GM21360 (cell line): ENCODE measurements around the gene OPCML.

Experiments
- ATAC-seq: cut with Tn5 transposase; IDR thresholded peaks from one replicate; pipeline ENCODE4 v1.9.1; 2021; ENCODE audit warnings: mild to moderate bottlenecking, moderate library complexity; ENCODE audit not compliant: unreplicated experiment

OPCML gene

DNA sequence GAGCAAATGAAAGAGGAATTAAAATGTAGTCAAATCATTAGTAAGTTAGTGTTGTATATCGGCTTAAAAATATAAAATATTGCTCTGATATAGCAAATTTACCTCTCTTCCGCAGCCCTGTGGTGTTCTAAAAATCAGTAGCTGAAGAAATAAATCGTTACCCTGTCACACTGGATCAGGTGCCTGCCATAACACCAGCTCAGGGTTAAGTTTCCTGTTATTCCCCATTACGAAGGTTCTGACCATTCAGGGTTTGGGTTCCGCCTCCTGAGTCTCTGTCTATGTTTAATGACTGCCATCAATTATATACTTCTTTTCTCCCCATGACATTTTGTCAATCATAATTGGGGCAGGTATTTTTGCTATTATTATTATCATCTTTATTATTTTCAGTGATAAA lies 658.5 kb downstream of the OPCML start:
- ATAC-seq: no peak

DNA sequence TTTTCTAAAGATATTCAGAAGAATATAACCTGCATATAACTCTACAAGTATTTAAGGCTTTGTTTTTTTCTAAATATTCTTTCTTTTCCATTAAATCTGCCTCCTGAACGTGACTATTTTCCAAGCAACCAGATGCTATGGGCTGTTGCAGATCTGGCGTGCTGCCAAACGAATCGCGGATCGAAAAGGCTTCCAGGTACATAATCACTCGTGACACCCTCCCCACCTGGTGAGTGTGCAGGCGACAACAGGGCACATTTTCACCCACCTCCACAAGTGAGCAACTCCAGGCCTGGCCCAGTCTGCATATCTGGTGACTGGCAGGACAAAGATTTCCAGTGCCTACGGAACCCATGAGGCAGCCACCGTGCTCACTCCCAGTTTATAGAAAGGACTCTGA lies 660.1 kb downstream of the OPCML start:
- ATAC-seq: no peak

DNA sequence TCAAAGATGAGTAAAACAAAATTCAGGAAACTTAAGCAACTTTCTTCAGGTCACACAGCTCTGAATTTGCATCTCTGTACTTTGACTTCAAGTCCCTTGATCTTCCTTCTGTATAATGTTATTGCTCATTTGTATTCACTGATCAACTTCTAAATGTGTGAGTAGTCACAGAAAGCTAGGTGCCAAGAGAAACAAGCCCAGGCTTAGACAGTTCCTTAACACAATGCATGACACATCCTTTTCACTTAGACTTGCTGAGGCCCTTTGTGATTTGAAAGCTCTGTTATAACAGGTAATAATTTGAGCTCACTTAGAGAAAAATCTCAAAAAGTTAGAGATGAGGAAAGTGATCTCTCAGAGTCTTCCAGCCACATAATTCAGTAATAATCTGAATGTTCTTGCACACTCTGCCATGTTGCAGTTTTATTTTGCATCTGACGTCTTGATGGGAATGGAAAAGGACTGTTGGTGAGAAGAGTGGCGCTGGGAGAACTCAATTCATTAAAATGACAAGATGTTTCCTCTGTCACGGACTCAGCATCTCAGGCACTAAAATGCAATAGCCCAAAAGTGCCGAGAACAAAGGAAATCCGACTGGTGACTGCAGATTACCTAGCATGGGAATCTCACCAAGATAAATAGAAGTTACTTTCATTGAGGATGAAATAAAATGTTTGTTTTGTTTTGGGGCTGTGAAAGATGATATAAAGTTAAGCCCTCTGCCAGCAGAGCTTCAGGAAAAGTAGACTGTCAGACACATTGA lies 665.3 kb downstream of the OPCML start:
- ATAC-seq: no peak

DNA sequence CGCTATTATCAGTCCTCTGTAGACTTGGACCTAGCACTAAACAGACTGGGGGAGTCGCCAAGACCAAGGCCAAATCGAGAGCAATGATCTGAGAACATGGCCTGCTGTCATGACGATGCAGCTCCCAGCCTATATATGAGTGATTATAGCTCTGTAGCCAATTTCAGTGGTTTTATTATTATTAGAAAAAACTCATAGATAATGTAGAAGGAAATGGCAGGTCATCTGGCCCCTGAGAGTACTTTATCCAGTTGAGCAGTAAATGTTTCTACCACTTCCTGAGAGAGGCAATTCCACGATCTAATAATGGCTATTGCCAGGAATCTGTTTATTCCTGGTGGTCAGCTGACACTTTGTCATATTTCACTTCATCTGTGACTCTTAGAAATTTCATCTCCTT lies 666.7 kb downstream of the OPCML start:
- ATAC-seq: no peak

DNA sequence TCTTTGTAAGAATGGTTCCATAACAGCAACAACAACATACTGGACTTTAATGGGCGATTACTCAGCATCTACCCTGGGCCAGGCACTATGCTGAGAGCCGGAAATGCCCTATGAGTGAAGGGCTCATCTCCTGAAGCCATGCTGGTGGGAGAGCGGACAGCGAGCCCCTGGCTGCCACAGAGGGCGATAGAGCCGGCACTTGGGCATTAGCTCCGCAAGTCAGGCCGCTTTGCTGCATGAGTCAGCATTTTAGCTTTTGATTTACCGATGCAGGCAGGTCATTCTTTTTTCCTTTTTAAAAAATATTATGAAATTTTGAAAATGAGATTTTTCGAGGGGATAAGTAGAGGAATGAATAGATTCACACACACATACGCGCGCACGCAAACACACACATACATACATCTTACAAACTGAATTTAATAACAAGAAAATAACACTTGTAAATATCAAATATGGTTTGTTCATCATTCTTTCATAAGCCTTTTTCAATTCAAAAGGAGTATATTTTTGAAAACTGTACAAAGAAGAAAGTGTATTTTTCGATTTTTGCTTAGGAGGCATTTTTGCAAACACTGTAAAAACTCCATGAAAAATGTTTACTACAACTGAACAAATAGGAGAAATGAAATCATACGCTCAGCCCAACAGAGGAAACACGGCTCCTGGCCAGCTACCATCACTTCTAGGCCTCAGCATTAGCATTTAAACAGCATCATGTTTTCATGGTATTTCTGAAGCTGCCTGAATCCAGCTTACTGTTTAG lies 667.3 kb downstream of the OPCML start:
- no peak for ATAC-seq

DNA sequence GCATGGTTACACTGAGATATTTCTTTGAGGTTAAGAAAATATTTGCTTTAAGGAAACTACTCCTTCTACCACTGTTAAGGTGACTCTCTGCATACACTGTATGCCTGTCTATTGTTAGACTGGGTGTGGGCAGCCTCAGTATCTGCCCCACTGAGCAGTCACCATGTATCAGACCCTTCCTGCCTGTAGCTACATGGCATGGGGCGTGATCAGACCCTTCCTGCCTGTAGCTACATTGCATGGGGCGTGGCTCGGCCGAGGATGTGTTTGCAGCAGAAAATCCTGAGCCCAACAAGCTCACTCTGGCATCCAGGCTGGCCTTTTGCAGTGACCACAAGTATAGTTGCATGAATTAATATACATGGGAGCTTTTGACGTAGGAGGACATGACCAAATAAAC lies 669.4 kb downstream of the OPCML start:
- no peak for ATAC-seq

DNA sequence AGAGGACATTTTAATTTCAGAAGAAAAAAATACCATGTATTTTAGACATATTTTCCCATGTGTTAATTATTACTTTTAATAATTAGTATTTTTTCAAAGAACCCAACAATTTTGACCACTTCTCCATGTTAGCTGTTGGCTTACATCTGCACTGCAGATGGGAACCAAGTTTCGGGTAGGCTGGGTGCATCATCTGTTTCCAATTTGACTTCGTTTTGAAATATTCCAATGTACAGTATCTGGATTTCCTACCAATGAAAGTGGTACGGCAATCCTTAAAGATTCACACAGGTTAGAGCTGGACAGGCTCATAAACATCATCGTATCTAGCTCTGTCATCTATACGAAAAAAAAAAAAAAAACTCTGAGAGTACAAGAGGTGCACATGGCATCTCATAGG lies 670.2 kb downstream of the OPCML start:
- ATAC-seq: no peak

DNA sequence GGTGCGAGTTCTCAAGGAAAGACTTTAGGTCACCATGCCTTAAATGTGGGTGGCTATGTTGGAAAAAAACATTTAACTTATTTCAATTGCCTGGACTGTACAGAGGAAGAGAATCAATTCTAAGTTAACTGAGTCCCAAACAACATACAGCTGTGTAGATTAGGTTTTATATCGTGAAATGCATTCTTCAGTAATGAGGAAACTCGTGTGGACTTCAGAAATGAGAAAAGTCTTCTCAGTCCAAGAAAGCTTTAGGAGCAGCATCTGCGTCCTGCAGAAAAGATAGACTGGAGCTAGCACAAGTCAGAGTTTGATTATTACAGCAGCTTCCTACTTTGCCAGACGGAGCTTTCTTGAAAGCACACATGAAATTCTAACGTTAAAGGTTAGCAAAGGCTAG lies 673.0 kb downstream of the OPCML start:
- ATAC-seq: no peak

DNA sequence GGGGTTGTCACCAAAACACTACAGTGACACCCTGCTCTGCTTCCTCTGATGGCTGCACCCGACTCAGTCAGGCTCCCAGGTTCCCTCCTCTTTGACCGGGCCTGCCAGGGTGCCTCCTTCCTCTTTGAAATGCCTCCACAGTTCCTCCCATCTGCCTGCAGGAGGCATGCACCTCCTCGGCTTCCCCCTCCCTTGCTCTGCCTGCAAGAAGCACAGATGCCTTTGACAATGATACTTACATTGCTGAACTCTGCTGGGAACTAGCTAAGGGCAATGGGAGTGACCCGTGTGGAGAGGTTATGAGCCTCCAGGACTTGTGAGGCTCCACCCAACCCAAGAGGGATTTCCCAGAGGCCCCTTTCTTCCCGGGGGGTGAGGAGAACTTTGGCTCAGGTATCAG lies 674.1 kb downstream of the OPCML start:
- ATAC-seq: no peak

DNA sequence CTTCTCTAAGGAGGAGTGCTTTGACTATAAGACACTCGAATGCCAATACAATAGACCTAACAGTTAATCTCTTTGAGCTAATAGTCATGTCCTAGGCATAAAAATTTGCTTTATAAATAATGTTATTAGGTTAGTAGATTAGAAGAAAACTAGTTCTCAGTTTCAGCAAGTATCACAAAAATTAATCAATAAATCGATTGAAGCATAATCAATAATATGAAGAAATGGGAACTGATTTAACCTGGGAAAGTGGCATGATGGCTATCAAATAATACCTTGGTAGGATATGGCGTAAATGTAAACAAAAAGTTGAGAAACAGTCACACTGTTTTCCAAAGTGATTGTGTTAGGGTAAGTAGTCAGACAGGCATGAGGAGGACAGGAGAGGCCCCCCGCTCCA lies 676.3 kb downstream of the OPCML start:
- no peak for ATAC-seq

DNA sequence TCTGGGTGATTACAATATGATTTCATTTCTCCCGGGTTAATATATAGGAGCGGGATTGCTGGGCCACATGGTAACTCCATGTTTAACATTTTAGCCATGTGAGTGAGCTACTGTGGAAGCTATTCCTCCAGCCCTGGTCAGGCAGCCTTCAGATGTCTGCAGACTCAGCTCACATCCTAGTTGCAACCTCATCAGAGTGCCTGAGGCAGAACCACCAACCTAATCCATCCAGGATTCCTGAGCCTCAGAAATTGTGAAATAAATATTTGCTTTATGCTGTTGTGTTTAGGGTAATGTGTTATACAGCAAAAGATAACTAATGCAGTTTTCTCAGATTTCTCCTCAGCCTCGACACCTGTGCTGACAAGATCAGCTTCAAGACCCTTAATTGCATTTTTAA lies 676.8 kb downstream of the OPCML start:
- ATAC-seq: no peak

DNA sequence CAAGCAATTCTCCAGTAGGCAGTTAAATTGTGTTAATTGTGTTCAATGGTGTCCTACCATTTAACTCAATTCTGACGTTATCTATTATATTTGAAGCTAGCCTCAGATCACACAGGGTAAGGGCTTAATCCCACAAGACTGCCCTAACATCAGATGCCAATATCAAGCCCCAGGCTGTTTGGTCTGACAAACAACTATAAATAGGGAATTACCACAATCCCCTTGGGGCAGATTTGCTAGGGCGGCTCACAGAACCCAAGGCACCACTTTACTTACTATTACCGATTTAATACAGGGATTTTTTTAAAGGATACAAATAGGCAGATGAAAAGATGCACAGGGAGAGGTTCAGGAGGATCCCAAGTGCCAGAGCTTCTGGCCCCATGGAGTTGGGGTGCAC lies 678.4 kb downstream of the OPCML start:
- ATAC-seq: no peak

DNA sequence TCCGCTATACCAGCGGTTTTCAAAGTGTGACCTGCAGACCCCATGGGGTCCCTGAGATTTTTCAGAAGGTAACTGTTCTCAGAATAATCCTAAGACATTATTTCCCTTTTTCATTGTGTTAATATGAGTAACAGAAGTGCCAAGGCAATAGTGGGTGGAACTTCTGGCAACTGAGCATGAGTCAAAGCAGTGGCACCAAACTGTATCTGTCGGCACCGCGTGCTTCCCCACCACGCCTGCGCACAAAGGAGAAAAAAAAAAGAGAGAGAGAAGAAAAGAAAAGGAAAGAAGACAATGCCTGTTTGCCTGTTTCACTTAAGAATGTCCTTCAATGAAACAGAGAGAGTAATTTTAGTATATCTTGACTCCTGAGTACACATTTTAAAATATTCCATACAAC lies 679.9 kb downstream of the OPCML start:
- no peak for ATAC-seq

DNA sequence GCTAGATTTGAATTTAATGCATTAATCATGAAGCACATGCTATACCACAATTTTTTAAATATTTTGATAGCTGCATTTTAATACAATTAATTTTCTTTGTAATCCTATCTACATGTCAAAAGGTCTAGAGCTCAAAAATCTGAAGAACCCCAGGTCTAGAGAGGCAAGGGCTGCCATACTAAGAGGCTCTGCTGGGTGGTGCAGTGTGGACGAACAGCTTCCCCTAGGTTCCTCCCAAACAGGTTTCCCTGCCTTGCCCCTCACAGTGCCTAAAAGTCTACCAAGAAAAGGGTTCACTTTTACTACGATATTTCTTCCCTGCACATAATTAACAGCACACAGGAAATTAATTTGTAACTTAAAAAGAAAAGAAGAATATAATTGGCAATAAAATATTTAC lies 681.1 kb downstream of the OPCML start:
- ATAC-seq: no peak

DNA sequence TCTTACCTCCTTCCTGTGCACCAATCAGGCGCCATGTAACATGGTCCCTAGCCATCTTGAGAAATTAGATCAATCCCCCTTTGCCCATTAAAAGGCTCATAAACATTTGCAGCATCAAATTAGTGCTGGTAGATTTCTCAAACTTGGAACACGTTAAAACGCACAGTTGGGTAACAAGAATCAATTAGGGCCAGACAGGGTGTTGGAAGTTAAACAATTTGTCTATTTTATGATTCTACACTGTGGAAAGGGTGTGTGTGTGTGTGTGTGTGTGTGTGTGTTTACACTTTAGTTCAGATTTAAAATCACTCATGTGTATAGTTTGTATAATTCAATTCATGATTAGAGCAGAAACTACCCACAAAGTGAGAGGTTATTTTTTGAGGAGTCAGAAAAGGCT lies 682.0 kb downstream of the OPCML start:
- ATAC-seq: no peak

DNA sequence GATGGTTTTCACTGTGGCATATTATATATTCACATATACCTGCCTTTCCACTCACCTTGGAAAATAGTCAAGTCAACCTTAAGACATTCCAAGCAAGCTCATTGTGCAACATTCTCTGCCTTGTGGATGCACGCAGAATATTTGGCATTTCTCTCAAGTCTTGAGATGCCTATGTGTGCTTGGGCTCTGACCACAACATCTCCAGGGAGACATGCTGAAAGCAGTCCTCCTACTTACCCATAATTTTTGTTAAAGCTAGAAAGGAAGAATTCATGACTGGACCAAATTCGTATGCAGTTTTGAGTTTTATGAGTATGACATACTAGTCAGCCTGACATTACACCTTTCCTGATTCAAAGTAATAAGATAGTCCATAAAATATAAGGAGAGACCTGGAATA lies 684.0 kb downstream of the OPCML start:
- no peak for ATAC-seq

DNA sequence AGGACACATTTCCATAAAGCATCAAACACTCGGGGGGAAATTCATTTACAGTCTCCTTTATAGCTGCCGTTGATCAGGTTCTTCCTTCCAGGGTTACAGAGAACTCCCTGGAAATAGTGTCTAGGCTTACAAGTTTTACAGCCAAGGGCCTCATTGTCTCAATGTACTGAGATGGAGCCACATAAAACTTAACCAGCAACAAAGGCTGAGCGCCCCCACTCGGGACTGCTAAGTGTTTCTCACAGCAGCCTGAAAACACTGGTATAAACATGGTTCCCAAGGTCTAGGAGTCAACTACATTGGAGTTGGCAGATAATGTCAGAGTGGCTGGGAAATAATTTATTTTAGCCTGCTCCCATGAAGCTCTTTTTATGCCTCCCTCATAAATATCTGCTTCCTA lies 686.2 kb downstream of the OPCML start:
- no peak for ATAC-seq

DNA sequence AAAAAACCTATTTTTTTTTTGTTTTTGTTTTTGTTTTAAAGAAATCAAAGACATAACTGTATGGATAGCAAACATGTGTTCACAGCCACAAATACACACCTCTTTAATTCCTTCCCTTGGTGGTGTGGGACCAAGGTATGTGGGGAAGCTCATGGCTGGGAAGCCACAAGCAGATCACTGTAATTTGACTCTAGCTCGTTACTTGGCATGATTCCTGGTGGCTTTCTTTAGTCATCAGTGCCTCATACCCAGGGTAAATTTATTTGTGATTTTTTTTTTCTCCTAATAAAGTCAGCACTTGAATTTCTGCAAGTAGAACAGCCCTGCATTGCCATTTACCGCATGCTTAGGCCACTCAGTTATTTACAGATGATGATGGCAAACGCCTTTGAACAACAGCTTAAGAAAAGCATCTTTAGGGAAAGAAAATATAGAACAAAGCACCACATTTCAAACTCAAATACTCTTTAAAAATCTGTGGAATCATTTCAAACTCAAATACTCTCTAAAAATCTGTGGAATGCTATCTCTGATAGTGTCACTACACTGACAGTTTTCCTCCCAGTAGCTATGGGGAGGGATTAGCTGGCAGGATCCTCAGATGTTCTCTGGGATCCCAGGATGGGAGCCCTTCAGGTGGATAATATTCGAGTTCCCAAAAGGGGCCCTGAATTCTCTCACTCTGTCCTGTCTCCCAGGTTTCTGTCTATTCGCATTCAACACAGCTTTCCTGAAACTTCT lies 687.2 kb downstream of the OPCML start:
- ATAC-seq: no peak

DNA sequence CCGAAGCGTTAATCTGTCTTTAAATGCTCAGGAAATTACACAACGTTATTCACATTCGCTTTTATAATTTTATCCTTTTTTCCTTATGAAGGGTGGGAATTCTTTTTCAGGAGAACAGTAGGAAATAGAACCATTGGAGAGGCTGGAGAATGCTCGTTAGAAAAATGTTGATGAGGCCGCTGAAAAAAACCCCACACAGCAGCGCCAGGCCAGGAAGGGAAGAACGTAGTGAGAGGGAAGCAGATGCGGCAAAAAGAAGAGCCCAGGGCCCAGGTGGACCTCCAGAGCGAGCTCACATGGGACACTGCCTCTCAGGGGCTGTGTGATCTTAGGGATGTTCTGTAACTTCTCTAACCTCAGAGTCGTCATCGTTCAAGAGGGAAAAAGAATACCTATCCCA lies 691.6 kb downstream of the OPCML start:
- ATAC-seq: no peak

DNA sequence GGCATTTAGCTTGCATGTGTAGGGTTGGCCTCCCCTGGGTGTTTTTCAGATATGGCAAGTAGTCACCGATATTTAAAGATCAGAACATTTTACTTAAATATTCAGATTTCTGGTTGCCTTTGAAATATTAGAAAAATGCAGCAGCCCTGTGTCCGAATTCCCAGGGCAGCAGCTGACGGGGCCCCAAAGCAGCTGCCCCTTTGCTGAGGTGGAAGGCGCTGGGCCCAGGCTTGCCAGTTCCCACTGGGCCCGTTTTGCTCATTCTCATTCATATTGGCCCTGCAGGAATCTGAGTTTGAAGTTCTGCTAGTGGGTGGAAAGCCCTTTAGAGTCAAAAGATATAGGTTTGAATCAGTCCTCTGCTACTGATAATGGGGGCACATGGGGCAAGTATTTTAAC lies 692.1 kb downstream of the OPCML start:
- no peak for ATAC-seq

DNA sequence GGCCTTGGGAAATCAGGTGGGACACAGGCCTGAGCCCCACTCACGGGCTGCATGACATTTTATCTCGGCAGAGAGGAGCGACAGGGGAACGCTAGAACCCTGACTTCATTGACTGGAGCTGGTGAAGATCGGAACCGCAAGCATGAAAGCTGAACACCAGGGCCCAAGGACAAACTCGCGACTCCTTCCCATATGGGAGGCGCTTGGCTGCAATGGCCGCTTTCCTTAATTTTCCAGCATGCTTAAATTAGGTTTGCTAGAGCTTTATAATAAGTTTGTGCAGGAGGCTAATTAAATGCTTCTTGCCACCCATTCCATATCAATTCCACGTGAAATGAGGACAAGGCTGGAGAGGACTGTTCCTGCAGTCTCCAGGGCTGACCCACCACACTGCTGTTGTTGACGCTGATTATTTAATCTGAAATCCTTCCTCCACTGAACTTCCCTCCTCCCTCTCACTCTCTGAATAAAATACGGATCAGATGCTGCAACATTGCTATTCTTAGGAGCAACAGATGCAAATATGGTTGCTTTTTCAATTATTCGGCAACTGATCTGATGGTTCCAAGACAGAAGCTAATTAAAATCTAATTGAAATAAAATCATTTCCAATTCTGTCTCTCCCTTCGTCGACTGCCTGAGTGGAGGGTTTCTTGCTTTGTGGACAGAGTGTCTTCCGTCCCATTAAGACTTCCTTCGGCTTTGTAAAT lies 692.9 kb downstream of the OPCML start:
- no peak for ATAC-seq
